Dedifferentiated amniotic fluid mesenchymal stem cell (primary cell): ENCODE results near the gene GALNT17.

ENCODE experiments used
- DNase-seq: peaks from one replicate; pipeline ENCODE4 v3.0.0-alpha.2; 2016; ENCODE audit errors: extremely low spot score

The GALNT17 gene

DNA sequence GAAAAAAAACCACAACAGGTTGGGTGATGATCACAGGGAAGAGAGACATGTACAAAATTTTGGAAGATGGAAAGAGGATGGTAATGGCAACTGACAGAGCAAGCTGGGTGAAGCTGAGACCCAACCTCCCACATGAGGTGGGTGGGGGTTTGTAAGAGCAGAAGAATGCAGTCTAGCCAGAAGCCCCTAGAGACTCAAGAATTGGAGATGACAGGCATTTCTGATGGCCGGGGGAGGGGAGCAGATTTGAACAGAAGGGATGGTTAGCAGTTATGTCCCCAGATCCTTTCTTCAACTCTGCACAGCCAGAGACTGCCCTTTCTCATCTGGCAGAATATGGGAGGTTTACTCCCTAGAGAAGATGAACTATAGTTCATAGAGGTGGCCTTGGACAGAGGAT lies 208.0 kb downstream of the GALNT17 start:
- no peak for DNase-seq

DNA sequence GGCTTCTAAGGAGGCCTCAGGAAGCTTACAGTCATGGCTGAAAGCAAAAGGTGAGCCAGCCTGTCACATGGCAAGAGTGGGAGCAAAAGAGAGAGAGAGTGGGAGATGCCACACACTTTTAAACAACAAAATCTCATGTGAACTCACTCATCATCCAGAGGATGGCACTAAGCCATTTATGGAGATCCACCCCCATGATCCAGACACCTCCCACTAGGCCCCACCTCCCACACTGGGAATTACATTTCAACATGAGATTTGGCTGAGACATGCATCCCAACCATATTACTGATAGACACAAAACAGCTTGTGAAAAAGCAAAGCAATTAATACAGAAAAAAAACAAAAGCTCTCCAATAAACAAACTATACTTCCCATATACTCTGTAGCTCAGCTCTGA lies 210.3 kb downstream of the GALNT17 start:
- DNase-seq = no peak

DNA sequence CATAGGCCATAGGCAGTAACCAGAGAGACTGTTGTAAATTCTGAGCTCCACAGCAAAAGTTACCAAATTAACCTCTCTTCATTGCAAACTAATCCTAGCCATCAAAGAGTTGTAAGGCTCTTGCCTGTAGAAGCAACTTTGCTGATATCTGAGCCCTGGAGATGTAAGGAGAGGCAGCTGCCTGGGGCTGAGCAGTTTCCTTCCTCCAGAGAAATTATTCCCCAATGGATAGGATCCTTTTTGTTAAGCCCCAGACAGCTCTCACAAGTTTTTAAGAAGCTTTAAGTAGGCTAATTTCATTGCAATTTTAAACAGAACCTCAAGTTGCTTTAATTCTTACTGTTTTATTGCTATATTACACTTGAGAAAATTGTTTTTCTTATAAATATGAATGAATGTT lies 211.1 kb downstream of the GALNT17 start:
- no peak for DNase-seq

DNA sequence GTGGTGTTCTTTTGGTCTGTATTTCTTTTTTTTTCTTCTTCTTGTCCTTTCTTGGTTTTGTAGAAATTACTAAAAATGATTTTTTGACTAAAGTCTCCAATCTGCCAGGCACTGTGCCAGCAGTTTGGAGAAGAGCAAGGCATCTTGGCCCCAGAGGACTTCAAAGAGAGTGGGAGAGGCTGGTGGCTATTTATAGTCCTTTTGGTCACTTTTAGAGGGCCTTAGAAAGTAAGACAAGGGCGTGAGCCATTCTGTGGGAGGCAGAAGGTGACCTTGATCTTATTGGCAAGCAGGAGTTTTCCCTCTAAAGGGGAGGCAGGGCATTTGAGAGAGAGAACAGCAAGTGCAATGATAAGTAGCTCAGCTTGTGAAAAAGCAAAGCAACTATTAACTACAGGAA lies 211.9 kb downstream of the GALNT17 start:
- DNase-seq = no peak

DNA sequence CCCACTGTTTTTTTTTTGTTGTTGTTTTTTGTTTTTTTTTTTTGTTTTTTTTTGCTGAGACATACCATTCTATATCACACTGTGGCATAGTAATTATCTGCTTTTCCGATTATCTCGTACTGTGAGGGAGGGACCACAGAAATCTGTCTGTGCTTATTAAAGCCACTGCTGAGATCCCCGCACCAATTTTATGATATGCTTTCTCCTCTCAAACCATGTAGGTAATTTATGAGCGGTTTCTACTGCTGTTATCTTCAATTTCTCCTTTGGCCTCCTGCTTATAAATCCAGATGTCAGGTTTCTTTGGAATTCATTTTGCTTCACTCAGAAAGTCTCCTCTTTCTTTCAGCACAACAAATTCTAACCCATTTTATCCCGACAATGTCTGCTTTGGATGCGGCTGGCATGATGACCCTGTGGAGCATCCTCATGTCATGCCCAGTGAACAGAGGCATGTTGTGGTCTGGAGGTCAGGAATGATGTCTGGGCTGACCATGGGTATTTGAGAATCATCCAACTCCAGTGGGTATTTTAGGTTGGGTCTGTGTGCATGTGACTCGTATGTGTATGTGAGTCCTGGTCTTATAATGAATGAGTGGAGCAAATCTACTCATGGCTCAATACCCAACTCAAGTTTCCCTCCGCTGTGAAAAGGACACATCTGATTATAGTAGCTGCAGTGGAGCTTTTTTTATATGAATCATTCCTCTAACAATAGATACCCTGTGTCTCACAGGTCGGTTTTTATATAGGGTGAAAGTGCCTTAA lies 213.4 kb downstream of the GALNT17 start:
- DNase-seq = no peak

DNA sequence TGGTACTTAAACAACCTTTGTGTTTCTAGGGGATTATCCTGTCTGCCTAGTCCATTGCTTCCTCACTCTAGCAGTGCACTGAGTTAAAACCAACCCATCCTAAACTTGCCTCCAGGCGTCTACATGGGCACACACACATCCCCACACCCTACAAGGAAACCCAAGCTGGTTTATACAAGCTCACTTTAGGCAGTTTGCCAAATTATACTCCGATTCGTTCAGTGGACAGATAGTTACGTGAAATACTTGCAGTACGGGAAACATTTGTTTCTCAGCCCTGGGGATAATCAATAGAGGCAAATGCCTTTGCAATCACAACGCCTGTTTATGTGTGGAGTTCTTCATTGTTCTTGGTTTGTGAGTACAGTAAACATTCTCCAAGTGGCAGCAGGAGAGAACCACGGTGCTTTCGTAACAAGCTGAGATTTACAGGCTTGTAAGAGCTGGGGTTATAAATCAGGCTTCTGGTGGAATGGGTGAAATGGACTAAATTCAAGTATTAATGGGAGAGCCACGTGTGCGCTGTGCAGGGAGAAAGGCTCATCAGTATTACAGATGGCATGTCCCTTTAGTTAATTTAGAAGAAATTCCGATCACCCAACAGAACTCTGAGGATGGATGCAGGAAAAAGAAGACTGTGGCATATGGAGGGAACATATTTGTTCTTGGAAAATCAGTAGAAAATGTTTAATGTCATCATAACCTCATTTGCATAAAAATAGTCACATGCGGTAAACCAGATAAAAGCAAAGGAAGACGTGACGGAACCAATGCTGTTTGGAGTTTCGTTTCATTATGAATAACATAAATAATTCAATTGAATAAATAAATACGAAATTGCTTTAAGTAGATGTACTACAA lies 217.1 kb downstream of the GALNT17 start:
- no peak for DNase-seq

DNA sequence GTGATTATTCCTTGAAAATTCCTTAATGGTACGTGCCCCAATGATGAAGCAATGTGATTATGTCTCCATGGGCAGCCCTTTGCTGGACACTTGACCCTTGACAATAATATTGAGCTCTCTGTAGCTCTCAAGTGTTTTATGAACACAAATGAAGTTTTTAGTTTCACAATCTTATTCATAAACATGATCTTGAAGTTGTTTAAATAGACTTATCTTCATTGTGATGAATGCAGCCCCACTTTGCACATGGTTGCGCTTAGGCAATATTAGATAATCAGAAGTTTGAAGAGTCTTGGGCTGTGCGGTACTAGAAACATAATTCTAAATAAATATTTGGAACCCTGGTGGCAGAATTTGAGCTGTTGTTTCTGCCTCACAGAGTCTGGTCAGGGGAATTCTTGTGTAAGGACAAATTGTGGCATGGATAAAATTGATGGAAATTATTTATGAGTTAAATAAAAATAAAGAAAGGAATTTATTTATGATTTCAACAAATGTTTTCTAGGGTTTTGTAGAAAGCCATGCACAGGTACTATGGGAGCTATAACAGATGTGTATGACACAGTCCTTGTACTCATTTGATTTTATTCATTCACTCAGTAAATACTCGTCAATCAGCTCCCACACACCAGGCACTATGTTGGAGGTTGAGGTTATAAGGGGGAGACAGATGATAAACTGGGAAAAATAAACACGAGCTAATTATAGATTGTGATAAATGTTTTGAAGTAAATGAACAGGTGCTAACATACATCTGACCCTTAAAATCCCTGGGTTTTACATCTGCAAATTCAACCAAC lies 217.9 kb downstream of the GALNT17 start:
- DNase-seq = no peak

DNA sequence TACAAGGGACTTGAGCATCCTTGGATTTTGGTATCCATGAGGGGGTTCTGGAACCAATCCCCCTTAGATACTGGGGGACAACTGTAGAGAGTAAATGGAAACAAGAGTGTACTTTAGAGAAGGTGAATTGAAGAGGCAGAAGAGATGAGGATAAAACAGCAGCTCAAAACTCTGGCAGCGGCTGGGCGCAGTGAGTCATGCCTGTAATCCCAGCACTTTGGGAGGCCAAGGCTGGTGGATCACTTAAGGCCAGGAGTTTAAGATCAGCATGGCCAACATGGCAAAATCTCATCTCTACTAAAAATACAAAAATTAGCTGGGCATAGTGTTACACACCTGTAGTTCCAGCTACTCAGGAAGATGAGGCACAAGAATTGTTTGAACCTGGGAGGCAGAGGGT lies 218.7 kb downstream of the GALNT17 start:
- no peak for DNase-seq

DNA sequence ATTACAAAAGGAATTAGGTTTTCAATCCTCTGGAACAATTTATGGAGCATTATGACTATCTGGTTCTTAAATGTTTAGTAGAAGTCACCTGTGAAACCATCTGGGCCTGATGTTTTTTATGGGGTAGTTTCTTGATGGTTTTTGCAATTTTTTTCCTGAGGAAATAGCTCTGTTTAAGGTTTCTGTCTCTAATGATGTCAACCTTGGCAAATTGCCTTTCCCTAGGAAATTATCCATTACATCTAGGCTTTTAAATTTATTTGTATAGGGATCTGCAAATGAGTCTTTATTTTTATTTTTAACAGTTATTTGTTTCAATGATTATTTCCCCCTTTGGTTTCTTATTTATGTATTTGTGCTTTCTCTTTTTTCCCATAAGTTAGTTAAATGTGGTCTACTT lies 222.8 kb downstream of the GALNT17 start:
- DNase-seq = no peak

DNA sequence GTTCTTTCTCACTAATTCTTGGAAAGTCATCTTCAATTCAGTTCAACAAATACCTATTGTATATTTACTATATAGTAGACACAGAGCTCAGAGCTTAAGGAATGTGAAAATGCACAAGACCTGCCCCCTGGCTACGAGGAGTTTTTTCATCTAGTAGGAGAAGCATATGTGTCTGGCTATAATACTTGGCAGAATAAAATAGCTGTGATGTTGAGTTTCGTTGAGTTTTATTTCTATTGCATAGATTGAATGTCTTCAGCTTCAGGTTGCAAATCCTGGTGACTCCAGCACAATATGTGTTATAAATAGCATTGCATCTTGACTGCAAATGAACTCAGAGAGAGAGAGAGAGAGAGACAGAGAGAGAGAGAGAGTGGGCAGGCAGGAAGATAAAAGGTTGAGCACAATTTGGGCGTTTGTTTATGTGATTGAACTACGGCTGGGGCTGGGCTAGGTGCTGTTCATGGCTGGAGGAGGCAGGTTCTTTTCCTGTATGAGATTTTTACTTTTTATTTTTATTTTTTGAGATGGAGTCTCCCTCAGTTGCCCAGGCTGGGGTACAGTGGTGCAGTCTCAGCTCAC lies 229.6 kb downstream of the GALNT17 start:
- DNase-seq = no peak

DNA sequence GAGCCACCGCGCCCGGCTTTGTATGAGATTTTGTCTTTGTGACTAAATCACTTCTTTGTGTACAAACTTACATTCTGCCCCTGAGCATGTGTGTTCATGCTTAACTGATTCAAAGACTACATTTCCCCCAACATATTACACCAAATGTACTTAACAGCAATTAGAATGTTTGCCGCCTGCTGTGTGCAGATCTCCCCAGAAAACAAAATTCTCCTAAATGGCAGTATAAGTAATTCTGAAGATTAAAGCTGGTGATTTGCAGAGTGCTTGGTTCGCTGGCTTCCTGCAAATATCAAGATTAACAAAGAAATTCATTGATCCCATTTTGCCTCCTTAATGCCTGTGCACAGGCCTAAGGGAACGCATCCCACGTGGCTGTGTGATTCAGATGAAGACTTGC lies 230.3 kb downstream of the GALNT17 start:
- no peak for DNase-seq

DNA sequence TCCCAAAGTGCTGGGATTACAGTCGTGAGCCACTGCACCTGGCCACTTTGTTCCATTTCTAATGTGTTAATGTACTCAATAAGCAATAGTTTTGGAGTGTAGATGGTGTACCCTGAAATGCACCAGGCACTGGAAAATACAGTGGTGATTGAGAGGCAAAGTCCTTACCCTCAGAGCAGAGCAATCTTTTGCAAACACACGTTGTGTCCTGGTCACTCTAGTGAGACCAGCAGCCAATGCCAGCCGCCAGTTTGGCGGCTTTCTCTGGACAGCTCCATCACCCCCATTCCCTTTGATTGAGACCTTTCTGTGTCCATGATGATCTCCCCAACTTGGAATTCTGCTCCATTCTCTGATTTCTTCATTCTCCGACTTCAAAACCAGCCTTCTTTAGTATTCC lies 231.3 kb downstream of the GALNT17 start:
- no peak for DNase-seq

DNA sequence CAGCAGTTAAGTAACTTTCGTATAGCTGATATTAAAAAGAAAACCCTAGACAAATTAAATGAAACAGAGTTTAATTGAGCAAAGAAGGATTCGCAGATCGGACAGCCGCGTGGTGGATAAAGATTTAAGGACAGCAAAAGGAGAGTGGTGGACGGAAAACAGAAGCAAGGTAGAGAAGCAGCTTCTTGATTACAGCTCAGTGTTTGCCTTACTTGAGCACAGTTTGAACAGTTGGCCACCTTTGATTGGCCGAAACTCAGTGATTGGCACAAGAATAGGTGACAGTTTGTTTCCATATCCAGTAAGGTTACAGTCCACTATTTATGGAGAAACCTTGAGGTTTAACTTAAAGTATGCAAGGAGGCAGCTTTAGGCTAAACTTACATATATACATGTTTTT lies 231.7 kb downstream of the GALNT17 start:
- DNase-seq = no peak

DNA sequence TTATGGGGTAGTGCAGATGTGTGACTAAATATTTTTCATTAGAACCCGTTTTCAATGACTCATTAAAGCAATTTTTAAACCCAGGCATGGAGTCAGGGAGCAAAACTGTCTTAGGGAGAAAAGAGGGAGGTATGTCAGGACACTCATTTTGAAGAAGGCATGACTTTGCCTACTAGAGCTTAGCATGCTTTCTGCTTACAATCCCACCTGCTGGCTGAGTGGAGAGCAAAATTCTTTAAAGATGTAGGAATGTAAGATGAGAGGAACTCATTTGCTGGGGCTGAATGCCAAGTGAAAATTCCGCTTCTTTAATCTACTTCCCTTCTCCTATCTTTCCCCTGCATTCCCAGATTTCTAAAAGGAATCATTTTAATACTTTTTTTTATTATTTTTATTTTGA lies 232.6 kb downstream of the GALNT17 start:
- DNase-seq = no peak

DNA sequence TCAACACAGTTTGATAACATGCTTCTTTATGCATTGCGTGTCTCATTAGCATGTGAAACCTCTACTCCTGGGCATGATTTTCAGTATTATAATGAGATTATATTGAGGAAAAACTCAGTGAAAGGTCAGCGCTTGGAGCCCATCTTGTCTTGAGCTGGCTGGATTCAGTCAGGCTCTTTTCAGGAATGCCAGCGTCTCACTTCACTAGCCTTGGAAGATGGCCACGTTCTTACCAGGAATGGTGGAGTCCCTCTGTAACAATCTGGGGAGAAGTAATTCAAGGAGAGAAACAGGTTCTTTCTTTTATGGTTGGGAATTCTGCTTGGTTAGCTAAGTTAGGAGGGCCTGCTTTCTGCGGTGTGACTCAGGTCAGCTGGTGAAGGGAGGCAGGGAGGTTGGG lies 241.0 kb downstream of the GALNT17 start:
- DNase-seq = no peak

DNA sequence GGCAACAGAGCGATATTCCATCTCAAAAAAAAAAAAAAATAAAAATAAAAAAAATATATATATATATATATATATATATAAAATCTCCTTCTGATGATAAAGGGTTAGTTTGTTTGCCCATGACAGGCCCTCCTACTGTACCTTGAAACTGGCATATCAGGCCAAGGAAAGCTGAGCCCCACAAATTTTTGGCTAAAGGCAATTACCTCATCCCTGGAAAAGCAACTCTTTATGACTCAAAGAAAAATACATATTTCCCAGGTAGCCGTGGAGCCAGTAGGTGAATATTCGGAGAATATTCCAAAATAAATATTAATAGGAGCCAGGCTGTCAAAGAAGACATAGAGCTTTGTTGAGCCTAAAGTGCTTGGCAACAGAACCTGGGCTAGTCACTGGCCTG lies 245.1 kb downstream of the GALNT17 start:
- DNase-seq = no peak

DNA sequence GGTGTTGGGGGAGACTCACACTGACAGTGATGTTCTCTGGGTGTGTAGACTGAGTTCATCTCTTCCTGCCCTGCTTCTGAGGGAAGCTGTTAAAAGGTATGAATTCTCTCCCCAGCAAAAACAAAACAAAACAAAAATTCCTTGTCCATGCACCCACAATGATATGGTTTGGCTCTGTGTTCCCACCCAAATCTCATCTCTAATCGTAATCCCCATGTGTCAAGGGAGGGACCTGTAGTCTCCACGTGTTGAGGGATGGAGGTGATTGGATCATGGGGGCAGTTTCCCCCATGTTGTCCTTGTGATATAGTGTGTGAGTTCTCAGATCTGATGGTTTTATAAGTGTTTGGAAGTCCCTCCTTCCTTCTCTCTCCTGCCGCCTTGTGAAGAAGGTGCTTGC lies 245.5 kb downstream of the GALNT17 start:
- no peak for DNase-seq

DNA sequence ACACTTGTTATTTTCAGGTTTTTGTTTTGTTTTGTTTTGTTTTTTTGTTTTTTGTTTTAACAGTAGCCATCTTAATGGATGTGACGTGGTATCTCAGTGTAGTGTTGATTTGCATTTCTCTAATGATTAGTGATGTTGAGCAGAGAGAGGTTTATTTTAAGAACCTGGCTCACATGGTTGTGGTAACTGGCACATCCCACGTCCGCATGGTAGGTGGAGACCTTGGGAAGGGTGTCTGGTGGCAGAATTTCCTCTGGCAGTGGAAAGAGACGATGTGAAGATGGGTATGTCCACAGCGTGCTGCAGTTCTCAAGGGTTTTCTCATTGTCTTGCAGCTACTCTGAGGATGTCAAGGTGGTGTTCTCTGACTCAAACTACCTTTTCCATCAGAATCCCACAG lies 252.2 kb downstream of the GALNT17 start:
- no peak for DNase-seq

DNA sequence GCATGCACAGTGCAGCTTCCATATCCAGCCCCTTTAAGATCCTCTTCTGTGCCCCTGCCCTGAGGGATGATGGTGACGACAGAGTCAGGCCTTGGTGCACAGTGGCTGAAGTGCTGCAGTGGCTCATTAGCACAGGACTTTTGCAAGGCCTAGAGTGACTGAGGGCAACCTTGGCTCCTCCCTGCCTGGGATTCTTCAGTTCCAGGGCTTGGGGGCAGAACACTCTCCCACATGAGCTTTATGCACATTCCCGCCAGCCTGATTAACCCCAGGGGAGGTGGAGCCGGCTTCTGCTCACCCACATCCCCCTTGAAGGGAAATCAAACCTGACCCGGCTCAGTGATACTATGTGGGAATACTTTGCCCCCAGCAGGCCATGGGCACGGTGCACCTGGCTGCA lies 253.4 kb downstream of the GALNT17 start:
- DNase-seq = no peak

DNA sequence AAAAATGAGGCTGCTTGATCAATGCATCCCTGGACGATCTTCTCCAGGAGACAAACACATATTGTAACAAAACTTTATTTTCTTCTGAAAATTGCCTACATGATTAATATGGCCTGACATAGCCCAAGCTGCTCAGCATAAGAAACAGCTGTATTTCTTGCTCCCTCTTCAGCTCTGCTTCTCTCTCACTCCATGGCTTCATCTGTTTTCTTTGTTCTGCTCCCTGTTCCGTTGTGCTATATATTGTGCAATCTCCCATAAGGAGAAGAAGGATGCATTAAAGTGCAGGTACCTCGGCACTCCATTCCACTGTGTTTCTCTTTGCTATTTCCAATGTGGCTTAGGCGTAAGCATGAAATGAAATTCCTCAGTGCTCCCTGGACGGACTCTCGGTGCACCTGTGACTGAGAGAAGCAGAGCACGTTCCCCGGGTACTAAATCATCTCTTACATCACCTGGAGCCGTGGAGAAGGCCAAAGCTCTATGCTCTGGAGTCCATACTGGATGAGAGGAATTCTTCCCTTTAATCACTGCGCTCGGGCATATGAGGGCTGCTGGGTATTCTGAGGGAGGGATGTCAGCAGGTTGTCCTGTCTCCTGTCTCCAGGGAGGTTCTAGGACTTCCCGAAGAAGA lies 254.3 kb downstream of the GALNT17 start:
- no peak for DNase-seq

DNA sequence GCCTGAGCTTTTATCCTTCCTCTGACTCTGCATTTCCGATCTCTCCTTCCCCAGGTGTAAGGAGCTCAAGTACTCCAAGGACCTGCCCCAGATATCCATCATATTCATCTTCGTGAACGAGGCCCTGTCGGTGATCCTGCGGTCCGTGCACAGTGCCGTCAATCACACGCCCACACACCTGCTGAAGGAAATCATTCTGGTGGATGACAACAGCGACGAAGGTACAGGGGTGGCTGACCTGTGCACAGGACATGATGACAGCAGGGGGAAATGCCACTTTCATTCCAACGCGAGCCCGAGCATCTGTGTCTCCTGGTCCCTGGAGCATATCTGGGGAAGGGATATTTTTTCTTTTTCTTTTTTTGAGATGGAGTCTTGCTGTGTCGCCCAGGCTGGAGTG lies 256.2 kb downstream of the GALNT17 start:
- DNase-seq = no peak

DNA sequence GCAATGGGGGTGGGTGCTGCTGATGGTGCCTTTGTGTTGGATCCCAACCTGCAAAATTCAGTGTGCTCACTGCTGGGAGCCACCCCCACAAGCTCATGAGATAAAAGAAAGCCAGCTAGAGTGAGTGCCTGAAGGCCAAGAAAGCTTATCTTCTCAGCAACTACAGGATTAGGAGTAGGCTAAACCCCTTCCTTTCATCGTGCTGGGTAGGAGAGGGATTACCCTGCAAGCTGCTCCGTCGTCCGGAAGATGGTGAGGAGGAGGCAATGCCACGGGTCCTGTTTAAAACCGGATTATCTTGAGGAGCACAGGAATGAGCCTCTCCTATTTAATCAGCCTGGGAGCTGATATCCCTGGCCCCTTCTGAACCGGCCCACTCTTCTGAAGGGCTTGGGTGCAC lies 258.0 kb downstream of the GALNT17 start:
- no peak for DNase-seq
